Skin of body (tissue), 2 donors: ENCODE data around the gene CD1C. TPM values are rescaled to one million over a fixed set of nuclear protein-coding genes. Genes with fewer than 3 reads are reported as not detected.
"Not testable (repeated sequence)": the region's sequence is repeated elsewhere in the genome, so short reads cannot be mapped to it uniquely, and the experiment has no call there.

ENCODE experiments used
- DNase-seq: peaks from one replicate; lab custom pipeline; 2025; lab: John Stamatoyannopoulos, UW
- total RNA-seq: library from RNA; depleted of rRNA; stranded (reverse); fragments of >200 nt; gene quantifications from one replicate; pipeline ENCODE4 v1.2.3, GENCODE V29; 2014

Gene CD1C
- 1.7 TPM for total RNA-seq

GRCh38 chr1:158289811-158290210 lies at the start of gene CD1C:
Gene CD1C, plus strand, starts transcription at chr1:158289923. Its CDS starts 142 bp downstream, at chr1:158290065.
- DNase-seq: no peak

GRCh38 chr1:158246650-158247049 lies 43.1 kb upstream of the CD1C start:
- no peak for DNase-seq

GRCh38 chr1:158248118-158248517 lies 41.6 kb upstream of the CD1C start:
- DNase-seq: no peak

- no peak for DNase-seq
These were observed 41.0 kb upstream of the CD1C start for GRCh38 chr1:158248771-158249170.

GRCh38 chr1:158249646-158250045 lies 40.1 kb upstream of the CD1C start:
- DNase-seq: no peak

GRCh38 chr1:158251163-158251562 lies 38.6 kb upstream of the CD1C start:
- no peak for DNase-seq

- no peak for DNase-seq
These were observed 34.1 kb upstream of the CD1C start for GRCh38 chr1:158255656-158256055.

- DNase-seq: not testable (repeated sequence)
These were observed 33.0 kb upstream of the CD1C start for GRCh38 chr1:158256747-158257146.

- DNase-seq: no peak
These were observed 31.8 kb upstream of the CD1C start for GRCh38 chr1:158257888-158258287.

- no peak for DNase-seq
These were observed 30.6 kb upstream of the CD1C start for GRCh38 chr1:158259117-158259516.

GRCh38 chr1:158272681-158273080 lies 17.0 kb upstream of the CD1C start:
- no peak for DNase-seq

- DNase-seq: no peak
These were observed 14.9 kb upstream of the CD1C start for GRCh38 chr1:158274797-158275196.

GRCh38 chr1:158282421-158282820 lies 7.3 kb upstream of the CD1C start:
- not testable (repeated sequence) for DNase-seq

GRCh38 chr1:158283965-158284364 lies 5.8 kb upstream of the CD1C start:
- no peak for DNase-seq

- no peak for DNase-seq
These were observed 3.9 kb upstream of the CD1C start for GRCh38 chr1:158285756-158286241.

GRCh38 chr1:158286487-158286886 lies 3.2 kb upstream of the CD1C start:
- DNase-seq: no peak

GRCh38 chr1:158286941-158287346 lies 2.8 kb upstream of the CD1C start:
- no peak for DNase-seq

GRCh38 chr1:158290321-158290844 lies 660 bp downstream of the CD1C start:
- no peak for DNase-seq

GRCh38 chr1:158295791-158296190 lies 6.1 kb downstream of the CD1C start:
- no peak for DNase-seq

GRCh38 chr1:158310623-158311022 lies 20.9 kb downstream of the CD1C start:
- DNase-seq: no peak

- no peak for DNase-seq
These were observed 21.3 kb downstream of the CD1C start for GRCh38 chr1:158311066-158311465.

- no peak for DNase-seq
These were observed 34.1 kb downstream of the CD1C start for GRCh38 chr1:158323866-158324265.

GRCh38 chr1:158324395-158324794 lies 34.7 kb downstream of the CD1C start:
- DNase-seq: no peak

GRCh38 chr1:158327481-158327880 lies 37.8 kb downstream of the CD1C start:
- DNase-seq: no peak
